ENCODE results near the gene TMED10. TPM values are rescaled to one million over a fixed set of nuclear protein-coding genes. Genes with fewer than 3 reads are reported as not detected.

The TMED10 gene
- total RNA-seq: 135 TPM

DNA sequence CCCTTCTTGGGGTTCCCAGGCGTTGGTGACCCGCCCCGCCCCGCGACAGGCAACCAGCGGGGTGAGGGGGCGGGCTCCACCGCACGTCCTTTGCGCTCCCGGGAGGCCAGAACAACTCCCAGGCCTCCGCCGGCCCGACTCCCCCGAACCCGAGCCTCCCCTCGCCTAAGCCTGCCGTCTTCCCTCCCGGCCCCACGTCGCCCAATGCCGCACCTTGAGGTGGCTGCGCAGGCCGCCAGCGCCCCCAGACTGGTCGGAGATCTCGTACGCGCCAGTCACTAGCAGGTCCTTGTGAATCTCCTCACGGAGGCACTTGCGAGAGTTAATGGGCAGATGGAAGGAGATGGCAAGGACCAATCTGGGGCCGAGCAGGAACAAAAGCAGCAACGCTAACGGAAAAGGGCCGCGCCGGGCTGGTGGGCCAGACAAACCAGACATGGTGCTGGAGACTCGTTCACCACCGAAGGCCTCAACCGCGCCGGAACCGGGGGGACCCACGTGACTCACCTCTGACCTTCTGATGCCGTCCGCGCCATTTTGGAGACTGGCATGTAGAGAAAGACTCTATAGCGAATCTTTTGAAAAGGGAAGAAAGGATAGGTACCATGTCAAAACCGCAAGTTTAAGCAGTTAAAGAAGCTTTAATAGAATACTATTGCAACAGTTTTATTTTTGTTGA is at the start of gene TMED10:
TMED10 (minus strand) TSS at position 471 of the 679 bp plus-strand sequence; CDS start at position 438, 33 bp downstream.
- peak; percentile 74 for DNase-seq

DNA sequence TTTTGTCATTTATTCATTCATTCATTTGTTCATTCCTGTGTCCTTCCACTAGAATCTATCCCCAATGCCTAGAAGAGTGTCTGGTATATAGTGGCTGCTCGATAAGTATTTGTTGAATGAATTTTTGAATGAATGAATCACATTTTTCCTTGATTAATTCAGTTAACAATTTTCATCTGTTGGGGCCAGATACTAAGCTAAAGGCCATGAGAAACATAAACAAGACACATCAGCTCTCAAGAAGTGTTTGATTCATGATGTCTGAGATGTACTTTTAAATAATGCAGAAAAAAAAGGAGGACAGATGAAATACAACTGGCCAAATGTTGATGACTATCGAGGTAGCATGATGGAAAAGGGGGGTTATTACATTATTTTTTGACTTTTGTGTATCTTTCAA is 48.1 kb upstream of the TMED10 start:
- DNase-seq: no peak

DNA sequence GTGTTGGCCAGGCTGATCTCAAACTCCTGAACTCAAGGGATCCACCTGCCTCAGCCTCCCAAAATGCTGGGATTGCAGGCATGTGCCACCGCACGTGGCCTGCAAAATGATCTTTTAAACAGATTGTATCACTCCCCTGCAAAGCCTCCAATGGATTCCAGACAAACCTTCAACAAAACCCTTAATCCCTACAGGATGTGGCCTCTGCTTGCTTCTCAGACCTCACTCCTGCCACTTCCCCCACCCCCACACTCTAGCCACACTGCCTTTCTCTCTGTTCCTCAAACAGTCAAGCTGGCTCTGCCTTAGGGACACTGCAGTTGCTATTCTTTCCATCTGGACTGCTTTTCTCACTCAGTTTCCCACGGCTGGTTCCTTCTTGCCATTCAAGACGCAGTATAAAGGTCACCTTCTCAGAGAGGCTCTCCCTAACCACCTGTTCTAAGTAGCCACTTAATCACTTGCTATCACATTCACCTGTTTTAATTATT is 47.3 kb upstream of the TMED10 start:
- DNase-seq: no peak

DNA sequence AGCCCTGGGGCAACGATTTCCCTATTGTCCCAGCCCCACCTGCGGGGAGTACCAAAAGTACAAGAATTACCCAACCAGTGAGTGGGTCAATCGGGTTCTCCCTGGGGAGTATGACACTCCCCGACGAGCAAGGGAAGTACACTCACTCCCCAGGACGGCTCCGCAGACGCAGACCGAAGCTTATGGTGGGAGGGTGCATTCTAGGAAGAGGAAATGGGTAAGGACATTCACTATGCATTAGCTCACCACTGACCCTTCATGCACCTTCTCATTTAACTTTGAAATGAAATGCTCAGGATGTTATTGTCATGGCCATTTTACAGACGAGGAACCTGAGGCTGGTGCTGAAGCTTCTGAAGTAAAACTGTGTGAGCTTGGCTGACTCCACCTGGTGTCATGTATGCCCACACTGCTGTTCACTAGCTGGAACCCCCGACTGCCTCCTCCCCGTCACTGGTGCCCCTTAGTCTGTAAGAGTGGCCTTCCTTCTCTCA is 45.8 kb upstream of the TMED10 start:
- DNase-seq: no peak

DNA sequence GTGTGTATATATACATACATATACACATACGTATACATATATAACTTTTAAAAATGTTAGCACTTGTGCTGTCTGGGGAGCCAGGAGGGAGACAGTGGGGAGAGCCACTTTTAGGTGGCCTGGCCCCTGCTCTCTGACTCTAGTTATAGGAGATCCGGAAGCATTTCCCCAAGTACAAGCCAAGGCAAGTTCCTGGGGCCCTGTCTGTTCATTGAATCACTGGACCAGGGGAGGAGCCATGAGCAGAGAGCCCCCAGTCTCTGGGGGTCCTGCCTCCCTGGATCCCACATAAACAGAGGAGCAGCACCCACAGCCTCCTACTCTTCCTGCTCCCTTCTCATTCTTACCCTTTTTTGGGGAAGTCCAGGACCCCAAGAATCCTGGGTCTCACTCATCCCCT is 45.4 kb upstream of the TMED10 start:
- DNase-seq: no peak

DNA sequence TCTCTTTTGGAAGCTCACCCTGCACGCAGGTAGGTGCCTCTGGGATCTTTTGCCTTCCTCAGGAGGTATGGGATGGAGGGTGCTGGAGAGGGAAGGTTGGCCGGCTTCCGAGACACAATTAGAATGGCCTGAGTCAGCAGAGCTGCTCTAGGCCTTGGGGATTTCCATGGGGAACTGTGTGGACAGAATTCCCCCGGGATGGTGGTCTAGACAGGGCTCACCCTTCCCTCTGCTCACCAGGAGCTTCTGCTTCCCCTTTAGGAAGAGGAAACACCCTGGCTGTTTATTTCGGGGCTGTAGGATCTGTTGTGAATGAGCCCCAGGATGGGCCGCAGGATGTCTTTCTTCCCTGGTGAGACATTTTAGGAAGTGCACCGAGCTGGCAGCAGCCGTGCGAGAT is 43.7 kb upstream of the TMED10 start:
- DNase-seq: no peak

DNA sequence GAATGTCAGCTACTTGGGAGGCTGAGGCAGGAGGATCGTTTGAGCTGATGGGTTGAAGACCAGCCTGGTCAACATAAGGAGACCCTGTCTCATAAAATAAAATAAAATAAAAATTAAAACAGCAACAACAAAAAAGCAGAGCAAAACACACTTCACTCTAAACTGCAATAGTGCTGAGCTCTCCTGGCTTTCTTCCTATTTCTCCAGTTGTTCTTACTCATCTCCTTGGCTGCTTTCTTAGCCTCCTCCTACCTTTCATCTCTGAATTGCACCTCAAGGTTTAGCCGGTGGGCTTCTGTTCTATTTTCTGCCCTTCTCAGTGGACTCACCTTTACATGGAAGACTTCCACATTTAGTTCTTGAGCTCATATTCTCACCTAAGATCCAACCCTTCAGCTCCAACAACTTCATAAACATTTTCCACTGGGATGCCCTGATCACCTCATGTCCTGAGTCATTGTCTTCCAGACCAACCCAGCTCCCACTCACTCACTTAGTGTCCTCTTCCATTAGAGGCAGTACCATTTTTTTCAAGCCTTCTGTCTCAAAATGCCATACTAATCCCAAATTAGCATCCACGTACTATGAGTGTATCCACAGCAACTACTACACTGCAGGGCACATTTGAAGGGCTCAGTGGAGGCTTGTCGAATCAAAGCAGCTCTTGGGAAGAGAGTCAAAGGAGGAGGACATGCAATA is 41.2 kb upstream of the TMED10 start:
- DNase-seq: no peak

DNA sequence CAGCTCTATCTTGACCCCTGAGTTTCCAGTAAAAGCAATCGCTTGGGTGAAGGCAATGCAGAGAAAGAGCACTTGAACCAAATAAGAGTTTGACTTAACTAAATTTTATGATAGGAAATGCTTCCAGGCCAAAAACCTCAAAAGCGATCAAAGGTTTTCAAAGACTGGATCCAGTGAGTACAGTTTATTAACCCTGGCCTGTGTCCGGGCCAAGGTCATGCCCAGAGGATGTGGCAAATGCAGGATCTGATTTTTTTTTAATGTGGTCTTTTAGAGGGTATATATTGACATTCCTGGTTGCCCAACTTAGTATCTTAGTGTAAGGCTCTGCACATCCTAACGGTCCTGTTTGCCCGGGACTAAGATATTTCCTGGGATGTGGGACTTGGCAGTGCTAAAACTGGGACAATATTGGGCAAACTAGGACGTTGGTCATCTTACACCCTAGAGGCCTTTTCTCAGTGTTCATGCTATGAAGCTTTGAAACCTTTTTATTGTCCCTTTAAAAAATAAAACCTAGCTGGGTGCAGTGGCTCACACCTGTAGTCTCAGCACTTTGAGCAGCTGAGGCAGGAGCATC is 40.1 kb upstream of the TMED10 start:
- DNase-seq: no peak

DNA sequence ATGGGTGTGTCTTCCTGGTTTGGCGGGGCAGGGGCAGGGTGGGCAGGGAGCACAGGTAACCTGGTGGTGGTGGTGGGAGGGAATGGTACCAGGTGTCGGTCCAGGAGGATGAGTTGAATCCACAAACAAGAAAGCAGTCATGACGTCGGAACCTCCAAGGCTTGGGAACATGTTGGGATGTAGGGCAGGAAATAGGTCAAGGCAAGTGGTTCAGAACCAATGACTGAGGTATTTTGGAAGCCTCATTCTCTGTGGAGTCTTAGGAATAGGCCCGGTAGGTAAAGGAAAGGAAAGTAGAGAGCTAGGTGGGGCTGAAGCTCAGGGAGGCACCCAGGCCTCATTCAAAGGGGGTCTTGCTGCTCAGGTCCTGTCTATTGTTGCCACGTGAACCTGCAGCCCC is 39.1 kb upstream of the TMED10 start:
- DNase-seq: no peak

DNA sequence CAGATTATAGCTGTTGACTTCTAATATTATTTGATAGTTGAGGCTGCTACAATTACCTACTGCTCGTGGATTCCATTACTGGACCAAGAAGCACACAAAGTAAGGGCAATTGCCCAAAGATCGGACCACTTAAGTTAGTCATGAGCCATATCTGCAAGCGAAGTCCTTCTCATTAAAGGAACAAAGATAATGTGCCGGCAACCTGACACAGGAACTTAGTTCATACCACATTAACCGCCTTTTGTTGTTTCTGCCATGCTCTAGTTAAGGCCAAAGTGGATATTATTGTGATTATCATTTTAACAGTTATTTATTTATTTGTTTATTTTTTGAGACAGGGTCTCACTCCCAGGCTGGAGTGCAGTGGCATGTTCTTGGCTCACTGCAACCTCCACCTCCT is 38.1 kb upstream of the TMED10 start:
- DNase-seq: no peak

DNA sequence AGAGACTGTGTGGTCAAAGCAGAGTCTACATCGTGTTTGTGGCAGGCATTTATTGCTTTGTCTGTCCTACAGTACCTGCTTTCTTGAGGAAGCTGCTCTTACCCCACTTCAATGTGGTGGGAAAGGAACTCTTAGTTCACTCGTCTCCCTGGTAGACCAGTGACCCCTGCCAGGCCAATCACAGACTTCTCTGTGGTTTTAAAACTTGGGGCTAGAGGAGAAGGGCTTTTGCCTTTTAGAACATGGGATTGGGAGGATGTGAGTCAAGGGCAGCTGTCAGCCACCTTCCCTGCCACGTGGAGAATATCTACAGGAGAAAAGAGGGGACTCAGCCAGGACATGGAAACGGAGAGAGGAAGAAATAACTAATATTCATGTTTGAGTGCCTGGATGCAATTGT is 36.8 kb upstream of the TMED10 start:
- no peak for DNase-seq

DNA sequence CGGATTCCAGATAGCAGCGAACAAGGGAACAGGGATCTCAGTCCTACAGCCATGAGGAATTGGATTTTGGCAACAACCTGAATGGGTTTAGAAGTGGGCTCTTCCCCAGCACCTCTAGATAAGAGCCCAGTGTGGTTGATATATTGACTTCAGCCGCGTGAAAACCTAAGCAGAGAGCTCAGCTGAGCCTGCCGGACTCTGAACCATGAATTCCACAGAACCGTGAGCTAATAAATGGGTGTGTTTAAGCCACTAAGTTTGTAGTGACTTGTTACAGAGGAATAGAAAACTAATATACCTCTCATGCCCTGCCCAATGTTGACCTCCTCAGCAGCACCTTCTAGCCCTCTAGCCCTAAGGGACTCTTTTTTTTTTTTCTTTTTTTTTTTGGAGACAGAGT is 32.4 kb upstream of the TMED10 start:
- no peak for DNase-seq

DNA sequence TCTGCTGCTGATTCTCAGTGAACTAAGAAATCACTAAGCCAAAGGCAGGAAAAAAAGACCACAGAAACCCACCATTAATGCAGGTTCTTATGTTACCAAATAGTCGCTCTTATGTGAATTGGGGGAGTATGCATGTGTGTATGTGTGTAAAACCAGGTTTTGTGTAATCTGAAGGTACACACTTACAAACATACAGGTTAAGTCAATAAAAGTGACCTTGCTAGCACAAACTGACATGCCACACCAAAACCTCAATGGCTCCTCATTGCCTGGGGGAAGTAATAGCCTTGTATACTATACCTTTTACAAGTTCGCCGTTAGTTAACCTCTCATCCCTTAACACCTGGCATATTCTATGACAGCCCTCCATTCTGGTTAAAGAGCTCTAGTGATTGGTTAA is 29.8 kb upstream of the TMED10 start:
- no peak for DNase-seq

DNA sequence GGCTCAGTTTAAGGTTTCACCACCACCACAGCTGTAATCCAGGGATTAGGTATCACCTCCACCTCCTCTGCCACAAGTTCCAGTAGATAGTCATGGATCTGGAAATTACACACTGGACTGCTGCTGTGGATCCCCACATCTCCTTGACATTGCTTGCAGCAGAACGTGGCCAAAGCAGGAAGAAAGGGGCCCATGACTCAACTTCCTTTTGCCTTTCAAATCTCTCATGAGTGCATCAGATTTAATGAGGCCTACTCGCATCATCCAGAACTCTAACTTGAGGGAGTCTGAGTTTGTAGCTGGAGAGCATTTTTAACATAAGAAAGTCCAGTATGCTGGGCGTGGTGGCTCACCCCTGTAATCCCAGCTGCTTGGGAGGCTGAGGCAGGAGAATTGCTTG is 29.2 kb upstream of the TMED10 start:
- no peak for DNase-seq

DNA sequence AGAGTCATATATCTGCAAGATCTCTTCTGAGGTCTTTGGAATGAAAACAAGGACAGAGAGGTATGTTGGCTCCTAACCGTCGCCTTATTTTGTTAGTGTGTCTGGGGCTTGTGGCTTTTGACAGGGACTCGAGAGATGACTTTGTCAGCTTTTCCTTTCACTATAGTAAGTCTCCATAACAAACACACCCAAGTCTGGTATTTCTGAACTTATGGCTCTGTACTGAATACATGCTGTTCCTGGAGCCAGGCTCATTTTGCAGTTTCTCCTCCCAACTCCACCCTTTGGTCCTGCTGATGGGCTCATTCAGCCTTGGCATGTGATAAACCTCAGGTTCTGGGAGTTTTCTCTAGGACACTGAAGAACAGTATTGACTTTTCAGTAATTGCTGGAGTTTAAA is 27.7 kb upstream of the TMED10 start:
- no peak for DNase-seq

DNA sequence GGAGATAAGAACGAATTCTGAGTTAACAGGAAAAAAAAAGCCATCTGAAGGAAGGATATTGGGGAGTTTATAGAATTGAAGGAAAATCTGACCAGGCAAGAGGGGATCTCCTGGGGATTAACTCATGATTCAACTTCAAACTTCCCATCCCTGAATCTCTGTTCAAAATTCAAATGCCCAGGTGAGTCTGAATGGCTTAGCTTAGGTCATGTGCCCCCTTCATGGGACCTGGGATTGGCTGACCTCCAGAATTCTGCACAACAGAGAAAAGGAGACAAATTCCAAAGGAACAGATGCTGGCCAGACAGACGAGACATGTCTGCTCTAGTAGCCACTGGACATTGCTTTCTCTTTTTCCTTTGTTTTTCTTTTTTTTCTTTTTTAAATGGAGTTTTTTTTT is 26.2 kb upstream of the TMED10 start:
- no peak for DNase-seq

DNA sequence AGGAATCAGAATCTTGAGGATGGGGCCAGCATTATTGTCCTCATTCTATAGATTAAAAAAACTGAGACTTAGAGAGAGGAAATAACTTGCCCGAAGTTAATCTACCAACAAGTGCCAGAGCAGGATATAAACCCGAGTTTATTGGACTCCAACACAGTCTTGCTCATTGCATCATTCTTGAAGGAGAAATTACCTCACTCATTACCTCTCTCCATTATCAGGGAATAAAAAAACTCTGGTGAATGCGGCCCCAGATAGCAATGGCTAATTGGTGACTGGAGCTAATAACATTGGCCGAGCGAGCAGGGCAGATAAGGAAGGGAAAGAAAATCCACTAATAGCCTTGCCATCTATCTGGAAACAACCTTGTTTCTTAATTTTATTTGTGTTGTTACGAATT is 24.7 kb upstream of the TMED10 start:
- no peak for DNase-seq

DNA sequence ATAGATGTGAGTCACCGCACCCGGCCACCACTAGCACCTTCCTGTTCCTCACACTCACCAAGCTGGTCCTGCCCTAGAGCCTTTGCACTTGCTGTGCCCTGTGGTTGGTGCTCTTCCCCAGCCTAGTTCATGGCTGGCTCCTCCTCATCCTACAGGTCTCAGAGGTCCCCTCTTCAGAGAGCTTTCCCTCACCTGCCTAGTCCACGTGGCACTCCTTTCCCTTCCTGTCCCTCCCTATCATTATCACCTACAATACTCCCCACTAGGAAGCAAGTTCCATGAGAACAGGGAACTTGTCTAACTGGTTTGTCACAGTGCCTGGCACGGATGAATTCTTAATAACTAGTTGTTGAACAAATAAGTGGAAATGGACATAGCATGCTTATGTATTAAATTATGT is 24.0 kb upstream of the TMED10 start:
- no peak for DNase-seq

DNA sequence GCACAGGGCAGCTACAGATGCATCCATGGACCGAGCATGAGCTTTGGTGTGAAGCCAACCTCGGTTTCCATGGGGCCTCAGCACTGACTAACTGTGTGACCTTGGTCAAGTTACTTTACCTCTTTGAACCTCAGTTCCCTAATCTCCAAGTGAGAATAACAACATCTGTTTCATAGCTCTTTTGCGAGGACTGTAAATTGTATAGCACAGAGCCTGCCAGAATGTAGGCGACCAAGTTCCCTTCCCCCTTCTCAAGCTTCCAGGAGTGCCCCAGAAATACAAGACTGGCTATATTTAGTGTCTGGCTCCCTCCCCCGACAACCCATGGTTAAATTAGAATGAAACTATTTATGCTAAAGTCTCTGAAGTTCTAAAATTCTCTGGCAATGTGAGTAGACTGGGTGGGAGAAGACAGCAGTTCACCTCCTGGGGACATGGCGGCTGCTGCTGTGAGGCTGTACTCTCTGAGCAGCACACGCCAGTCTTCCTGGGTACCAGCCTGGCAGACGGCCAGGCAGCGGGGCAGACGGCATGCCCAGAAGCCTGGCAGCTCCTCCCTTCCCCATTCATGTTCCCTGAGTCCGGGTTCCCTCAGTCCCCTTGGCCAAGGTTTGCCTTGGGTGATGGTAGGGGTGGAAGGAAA is 22.0 kb upstream of the TMED10 start:
- DNase-seq: no peak

DNA sequence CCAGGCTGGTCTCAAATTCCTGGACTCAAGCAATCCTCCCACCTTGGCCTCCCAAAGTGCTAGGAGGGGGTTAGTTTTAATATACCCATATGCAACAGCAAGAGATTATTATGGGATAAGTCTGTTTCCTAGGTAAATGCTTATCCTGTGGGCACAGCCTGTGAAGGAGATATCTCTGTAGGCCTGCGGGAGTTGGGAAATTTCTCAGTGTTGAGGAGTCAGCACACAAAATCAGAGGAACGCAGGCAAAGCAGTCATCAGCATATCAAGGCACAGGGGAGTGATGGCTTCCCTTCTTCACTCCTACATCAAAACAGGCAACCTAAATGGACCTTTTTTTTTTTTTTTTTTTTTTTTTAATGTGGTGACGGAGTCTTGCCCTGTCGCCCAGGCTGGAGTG is 20.9 kb upstream of the TMED10 start:
- DNase-seq: no peak

DNA sequence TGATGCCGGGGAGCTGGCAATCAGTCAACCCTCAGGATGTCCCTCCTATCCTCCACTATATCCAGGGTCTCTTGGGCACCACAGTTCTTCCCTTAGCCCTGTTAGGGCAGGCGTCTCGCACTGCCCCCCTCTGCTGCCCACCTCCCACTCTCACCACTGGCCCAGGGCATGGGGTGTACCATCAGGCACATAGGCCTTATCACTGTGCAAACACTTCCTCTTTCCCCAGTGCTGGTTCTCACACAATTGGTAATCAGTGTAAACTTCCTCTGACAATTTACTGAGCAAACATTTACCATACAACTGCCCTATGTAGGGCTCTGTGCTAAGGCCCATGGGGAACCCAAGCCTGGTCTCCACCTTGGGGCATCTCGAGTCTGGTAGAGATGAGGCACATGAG is 20.1 kb upstream of the TMED10 start:
- DNase-seq: no peak

DNA sequence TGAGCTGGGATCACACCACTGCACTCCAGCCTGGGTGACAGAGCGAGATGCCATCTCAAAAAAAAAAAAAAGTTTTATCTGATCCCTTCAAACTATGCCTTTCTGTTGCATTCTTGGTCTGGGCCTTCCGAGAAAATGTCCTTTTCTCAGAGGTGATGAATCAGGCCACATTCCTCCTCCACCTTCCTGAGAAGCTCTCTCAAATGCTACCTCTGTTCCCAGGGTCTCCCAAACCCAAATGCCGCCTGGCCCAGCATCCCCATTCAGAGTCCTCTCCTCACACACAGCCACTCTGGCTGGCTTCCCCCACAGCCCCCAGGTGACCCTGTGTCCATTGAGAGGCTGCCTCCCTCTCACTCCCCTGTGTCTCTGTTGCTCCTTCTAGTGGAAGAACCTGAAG is 19.7 kb upstream of the TMED10 start:
- no peak for DNase-seq

DNA sequence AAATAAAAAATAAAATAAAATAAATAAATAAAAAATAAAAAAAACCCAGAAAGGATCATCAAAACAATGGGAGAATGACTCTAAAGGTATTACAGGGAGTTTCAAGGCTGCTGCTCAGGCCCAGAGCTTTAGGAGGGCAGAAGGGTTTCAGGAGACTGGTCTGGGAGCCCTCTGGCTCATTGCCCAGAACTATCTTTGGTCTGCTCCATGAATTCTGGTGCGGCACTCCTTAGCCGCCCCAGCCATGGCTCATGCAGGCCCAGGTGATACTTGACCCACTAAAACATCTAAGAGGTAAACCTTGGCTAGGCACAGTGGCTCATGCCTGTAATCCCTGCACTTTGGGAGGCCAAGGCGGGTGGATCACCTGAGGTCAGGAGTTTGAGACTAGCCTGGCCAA is 14.7 kb upstream of the TMED10 start:
- no peak for DNase-seq

All from occipital lobe (tissue), 2 donors.